ENCODE results near the gene PLB1. TPM values are rescaled to one million over a fixed set of nuclear protein-coding genes. Genes with fewer than 3 reads are reported as not detected.

PLB1 gene
- total RNA-seq, 6 experiments from 2014 or later = 0.66 to 1.9 (median 1.1) TPM

DNA sequence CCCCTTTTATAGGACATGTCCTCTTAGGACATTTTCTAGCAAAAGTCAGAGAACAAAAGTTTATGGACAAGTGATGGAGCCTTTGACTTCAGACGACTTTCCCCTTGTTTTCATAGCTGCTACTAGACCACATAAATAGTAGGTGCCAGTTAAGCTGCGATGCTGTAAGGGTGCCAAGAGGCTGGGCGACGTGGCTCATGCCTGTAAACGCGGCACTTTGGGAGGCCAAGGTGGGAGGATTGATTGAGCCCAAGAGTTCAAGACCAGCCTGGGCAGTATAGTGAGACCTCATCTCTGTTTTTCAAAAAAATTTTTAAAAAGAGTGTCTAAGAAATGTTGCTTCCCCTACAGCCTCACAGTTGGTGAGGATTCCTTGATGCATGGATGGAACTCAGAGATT lies 2.2 kb upstream of the PLB1 start:
- no peaks in the 10 kb centered on the region for H3K27me3 ChIP-seq
- WGBS (ENCODE audit: insufficient coverage, low coverage, low lambda C conversion rate, missing lambda C conversion rate) = 84% methylated on average over 5 of the region's 6 CpGs
- H3K4me1 ChIP-seq = no peaks in the 10 kb centered on the region
- intact Hi-C loops (cut with DNase I) = no loop called here
- H3K9me3 ChIP-seq = no peaks in the 10 kb centered on the region
- H3K36me3 ChIP-seq = no peaks in the 10 kb centered on the region
- no peak overlapping the region for H3K27ac ChIP-seq
- DNase-seq (no peak), ATAC-seq (no peak)
- no peak for TF ChIP-seq POLR2A (IDR thresholded peaks at IDR 0.05)
- TF ChIP-seq, protein P1, sequence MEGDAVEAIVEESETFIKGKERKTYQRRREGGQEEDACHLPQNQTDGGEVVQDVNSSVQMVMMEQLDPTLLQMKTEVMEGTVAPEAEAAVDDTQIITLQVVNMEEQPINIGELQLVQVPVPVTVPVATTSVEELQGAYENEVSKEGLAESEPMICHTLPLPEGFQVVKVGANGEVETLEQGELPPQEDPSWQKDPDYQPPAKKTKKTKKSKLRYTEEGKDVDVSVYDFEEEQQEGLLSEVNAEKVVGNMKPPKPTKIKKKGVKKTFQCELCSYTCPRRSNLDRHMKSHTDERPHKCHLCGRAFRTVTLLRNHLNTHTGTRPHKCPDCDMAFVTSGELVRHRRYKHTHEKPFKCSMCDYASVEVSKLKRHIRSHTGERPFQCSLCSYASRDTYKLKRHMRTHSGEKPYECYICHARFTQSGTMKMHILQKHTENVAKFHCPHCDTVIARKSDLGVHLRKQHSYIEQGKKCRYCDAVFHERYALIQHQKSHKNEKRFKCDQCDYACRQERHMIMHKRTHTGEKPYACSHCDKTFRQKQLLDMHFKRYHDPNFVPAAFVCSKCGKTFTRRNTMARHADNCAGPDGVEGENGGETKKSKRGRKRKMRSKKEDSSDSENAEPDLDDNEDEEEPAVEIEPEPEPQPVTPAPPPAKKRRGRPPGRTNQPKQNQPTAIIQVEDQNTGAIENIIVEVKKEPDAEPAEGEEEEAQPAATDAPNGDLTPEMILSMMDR (IDR thresholded peaks at IDR 0.05) = no peak
- H3K4me3 ChIP-seq = no peak overlapping the region

GRCh38 chr2:28496781-28497180 lies 921 bp downstream of the PLB1 start:
- intact Hi-C loops (cut with DNase I) = no loop called here
- H3K4me3 ChIP-seq = no peak overlapping the region

DNA sequence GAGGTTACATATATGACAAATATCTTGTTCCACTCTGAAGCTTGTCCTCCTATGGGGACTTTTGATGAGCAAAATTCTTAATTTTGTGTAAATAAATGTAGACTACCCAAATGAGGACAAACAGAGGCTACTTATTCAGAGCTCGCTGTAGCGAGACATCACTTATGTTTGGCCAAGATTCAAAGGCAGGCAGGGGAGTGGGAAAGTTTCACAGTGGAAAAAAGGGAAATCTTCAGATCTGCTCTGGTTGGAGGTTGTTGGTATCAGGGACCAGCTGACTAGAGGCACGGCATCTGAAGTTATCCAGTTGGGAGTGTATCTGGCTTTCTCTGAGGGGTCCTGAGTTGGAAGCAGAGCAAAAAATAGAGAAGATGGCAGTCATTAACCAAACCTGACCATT lies 1.3 kb downstream of the PLB1 start:
- no peak overlapping the region for H3K27ac ChIP-seq
- TF ChIP-seq, protein P1 (IDR thresholded peaks at IDR 0.05) = no peak
- 81% methylated on average over 3 of the region's 3 CpGs for WGBS (ENCODE audit: insufficient coverage, low coverage, low lambda C conversion rate, missing lambda C conversion rate)
- ATAC-seq (no peak), DNase-seq (no peak)
- no peaks in the 10 kb centered on the region for H3K36me3 ChIP-seq
- intact Hi-C loops (cut with DNase I) = no loop called here
- H3K27me3 ChIP-seq = no peaks in the 10 kb centered on the region
- no peak overlapping the region for H3K4me3 ChIP-seq
- H3K9me3 ChIP-seq = no peaks in the 10 kb centered on the region
- no peaks in the 10 kb centered on the region for H3K4me1 ChIP-seq

More at GRCh38 chr2:28496781-28497180, 921 bp downstream of the PLB1 start:
- TF ChIP-seq, protein P1 (IDR thresholded peaks at IDR 0.05) = no peak
- TF ChIP-seq POLR2A (IDR thresholded peaks at IDR 0.05) = no peak
- WGBS (ENCODE audit: insufficient coverage, low coverage, low lambda C conversion rate, missing lambda C conversion rate) = 63% methylated on average over 4 of the region's 4 CpGs
- Histone ChIP-seq H3K36me3 (no peaks in the 10 kb centered on the region), H3K27ac (no peak overlapping the region), H3K4me1 (no peaks in the 10 kb centered on the region), H3K27me3 (no peaks in the 10 kb centered on the region), H3K9me3 (no peaks in the 10 kb centered on the region)
- no peak for ATAC-seq
- no peak for DNase-seq

GRCh38 chr2:28499282-28499681 lies 3.4 kb downstream of the PLB1 start:
- intact Hi-C loops (cut with DNase I) = no loop called here
- ATAC-seq (no peak), DNase-seq (no peak)
- no peaks in the 10 kb centered on the region for H3K9me3 ChIP-seq
- no peaks in the 10 kb centered on the region for H3K27me3 ChIP-seq
- H3K27ac ChIP-seq = no peak overlapping the region
- H3K36me3 ChIP-seq = no peaks in the 10 kb centered on the region
- TF ChIP-seq, protein P1 (IDR thresholded peaks at IDR 0.05) = no peak
- TF ChIP-seq POLR2A (IDR thresholded peaks at IDR 0.05) = no peak
- H3K4me1 ChIP-seq = no peaks in the 10 kb centered on the region
- H3K4me3 ChIP-seq = no peak overlapping the region
- 69% methylated on average over 5 of the region's 5 CpGs for WGBS (ENCODE audit: insufficient coverage, low coverage, low lambda C conversion rate, missing lambda C conversion rate)

GRCh38 chr2:28505361-28505760 lies 9.5 kb downstream of the PLB1 start:
- DNase-seq (no peak), ATAC-seq (no peak)
- TF ChIP-seq, protein P1 (IDR thresholded peaks at IDR 0.05) = no peak
- 55% methylated on average over 4 of the region's 4 CpGs for WGBS (ENCODE audit: insufficient coverage, low coverage, low lambda C conversion rate, missing lambda C conversion rate)
- no peaks in the 10 kb centered on the region for H3K9me3 ChIP-seq
- no peak overlapping the region for H3K27ac ChIP-seq
- no peaks in the 10 kb centered on the region for H3K4me1 ChIP-seq
- no peak overlapping the region for H3K4me3 ChIP-seq
- no peaks in the 10 kb centered on the region for H3K36me3 ChIP-seq
- H3K27me3 ChIP-seq = no peaks in the 10 kb centered on the region
- intact Hi-C loops (cut with DNase I) = no loop called here

All from right lobe of liver (tissue), 6 donors.